HG02759 (cell line): Measurements from ENCODE around the gene RARRES1.

Source experiments
- ATAC-seq: cut with Tn5 transposase; IDR thresholded peaks from one replicate; pipeline ENCODE4 v1.9.1; 2021; ENCODE audit warnings: mild to moderate bottlenecking, moderate library complexity; ENCODE audit not compliant: unreplicated experiment

Gene RARRES1

DNA sequence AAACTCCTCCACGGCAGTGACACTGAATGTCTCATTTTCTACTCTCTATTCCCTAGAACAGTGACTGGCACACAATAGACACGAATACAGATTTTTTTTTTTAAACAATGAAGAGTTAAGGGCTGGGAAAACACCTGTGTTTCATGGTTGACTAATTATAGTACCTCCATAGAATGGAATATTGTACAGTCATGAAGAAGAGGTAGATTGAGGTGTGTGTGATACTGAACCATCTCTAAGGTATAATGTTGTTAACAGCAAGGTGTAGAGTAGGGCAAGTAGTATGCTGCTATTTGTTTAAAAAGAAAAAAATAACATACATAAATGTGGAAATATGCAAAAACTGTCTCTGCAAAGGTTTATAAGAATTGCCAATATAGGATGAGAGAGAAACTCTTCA is 5.2 kb upstream of the RARRES1 start:
- ATAC-seq, result no peak

DNA sequence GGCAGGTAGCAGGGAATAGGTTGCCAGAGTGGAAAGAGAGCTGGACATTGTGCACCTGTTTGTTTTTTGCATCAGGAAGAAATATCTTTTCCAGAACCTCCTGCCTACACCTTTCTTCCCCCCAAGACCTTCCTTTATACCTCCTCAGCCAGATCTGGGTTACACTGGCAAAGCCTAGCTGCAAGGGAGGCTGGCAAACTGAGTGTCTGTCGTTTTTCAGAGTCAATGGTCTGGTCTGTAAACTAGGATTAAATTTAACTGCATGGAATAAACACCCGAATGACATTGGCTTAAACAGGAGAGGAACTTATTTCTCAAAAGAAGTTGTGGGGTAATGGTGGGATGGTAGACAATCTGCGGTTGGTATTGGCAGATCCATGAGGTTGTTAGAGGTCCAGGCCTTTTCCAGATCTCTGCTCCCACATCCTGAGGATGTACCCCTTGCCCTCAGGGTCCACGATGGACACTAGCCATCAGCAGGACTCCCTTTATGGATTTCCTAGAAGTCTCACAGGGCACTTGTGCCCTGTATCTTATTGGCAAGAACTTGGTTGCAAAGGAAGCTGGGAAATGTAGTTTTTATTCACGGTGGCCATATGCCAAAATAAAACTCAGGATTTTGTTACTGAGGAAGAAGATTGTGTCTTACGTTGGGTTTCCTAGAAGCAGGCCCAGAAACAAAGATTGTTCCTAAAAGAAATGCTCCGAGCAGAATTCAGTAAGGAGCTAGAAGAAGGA is 3.2 kb upstream of the RARRES1 start:
- ATAC-seq, result no peak

DNA sequence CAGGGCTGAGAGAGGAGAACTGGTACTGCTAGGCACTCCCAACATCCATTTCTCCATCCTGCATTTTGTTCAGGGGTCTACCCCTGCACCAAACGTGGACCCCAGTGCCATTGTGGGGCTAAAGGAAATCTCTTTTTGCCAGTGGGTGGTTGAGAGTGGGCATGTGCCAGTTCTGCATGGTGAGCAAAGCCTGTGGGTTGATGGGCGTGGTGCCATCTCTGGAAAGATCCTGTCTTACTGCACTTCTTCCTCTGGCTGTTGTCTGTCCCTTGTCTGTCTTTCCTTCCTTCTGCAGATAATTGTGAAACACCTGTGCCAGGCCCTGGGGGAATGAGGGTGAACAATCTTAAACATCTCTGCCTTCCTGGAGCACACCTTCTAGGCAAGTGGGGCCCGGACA is 1.4 kb upstream of the RARRES1 start:
- no peak for ATAC-seq

DNA sequence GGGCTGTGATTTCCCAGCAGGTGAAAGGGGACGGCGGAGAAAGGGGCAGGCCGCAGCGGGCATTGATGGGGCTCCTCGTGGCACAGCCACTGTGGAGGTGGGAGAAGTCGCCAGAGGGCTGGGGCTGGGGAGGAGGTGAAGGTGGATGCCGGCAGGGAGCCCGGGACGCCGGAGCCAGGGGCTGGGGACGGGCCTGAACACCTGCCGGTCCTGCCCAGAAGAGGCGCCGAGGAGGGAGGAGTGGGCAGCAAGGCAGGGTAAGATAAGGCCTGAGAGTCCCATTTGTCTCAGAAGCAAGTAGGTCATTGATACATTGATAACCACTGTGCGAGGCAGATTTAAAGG is 571 bp upstream of the RARRES1 start:
- ATAC-seq, result no peak

DNA sequence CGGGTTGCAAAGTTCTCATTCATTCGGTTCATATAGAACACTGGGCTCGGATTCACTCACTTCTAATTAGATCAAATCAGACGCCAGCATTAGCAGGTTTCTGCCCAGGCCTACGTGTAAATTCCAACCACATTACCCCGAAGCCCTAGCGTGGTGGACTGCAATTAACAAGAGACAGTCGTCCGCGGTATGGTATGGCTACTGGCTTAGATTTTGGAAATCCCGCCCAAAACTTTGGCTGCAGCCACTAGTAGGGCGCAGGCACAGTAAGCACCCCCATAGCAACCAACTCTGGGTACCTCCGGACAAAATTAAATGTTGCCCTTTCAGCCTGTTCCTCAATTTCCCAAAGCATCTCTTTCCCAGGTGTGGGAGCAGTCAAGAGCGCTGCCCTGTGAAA is 771 bp downstream of the RARRES1 start:
- no peak for ATAC-seq

DNA sequence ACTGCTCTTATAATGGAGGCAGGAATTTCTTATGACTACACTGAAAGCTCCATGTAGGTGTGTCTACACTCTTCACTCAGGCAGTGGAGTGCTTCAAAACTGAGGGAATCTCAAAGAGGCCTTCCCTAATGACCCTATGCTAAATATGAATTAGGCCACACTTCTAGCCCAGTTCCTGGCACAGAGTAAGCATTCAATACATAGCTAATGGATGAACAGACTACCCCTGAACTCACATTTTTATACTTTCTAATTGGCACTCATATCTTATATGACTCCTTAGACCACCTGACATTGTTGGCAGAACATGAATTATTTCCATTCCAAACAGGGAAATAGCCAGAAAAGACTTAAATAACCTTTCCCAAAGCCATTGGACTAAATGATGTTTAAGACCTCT is 3.4 kb downstream of the RARRES1 start:
- no peak for ATAC-seq

DNA sequence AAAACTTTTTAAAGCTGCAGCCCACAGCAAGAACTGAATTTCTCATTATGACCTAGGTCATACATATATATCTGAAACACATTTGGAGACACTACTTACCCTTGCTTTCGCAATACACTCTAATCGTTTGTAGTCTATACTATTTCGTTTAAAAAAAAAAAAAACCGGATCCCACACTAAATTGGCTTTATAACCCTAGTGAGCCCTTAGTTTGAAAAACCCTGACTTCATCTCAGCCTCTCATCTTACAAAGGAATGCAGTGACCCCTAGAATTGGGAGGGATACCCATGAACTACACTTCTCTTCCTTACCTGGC is 4.2 kb downstream of the RARRES1 start:
- ATAC-seq, result no peak

DNA sequence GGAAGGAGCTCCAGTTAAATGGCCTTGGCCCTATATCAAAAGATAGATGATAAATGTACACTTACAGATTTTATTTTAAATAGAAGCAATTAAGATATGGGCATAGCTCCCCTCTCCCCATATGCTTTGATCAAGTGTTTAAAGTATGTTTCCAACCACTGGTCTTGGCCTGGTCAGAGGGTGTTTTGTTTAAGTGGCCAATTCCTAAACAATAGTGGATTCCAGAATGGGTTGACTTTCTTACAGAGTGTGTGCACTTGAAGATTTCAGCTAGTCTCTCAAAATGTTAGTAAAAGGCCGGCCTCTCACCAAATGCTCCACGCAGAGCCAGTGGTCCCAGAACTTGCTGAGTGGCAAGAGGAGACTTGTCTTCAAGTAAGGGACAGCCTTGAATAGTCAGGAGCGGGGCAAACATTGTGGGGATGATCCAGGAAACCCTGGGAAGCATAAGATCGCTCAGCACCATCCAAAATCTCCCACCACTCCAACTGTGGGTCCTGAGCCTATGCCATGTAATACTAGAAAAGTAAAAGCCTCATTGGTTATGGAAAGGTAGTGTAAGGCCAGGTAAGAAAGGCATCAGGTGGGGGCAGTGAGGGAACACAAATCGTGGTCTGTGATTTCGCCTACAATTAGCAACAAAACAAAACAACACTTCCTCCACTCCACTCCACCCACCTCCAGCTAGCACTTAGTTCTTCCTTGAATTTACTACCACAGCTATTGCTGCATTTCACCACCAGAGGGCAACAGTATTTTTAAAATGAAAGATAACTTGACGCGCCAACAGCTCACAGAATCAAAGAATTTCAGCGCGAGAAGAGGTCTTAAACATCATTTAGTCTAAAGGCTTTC is 4.8 kb downstream of the RARRES1 start:
- ATAC-seq, result peak; percentile 56

DNA sequence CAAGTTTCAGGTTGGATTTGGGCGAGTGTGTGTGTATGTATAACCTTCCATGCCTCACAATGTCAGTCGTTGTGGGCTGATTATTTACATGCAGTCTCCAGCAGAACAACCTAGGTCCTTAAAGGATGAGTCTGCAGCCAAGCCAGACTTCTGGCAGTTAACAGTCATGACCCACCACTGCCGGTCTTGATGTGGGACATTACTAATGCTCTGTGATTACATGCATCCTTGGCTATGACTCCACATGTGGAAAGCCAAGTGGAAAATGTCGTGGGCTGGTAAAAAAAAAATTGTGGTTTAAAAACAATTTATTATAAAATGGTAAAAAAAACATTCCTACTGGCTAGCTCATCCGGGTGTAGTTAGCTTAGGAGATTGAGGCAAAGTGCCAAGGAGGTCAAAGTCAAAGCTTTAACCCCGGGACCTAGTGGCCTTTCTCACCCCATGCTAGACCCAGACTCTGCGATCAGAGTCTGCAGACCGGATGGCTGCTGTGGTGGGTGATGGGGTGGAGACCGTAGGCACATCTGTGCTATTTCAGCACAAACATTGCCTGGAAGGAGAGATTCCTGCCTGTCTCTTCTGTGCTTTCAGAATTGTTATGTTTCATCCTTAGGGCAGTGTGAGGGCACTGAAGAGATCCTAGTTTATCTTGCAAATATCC is 6.8 kb downstream of the RARRES1 start:
- no peak for ATAC-seq

DNA sequence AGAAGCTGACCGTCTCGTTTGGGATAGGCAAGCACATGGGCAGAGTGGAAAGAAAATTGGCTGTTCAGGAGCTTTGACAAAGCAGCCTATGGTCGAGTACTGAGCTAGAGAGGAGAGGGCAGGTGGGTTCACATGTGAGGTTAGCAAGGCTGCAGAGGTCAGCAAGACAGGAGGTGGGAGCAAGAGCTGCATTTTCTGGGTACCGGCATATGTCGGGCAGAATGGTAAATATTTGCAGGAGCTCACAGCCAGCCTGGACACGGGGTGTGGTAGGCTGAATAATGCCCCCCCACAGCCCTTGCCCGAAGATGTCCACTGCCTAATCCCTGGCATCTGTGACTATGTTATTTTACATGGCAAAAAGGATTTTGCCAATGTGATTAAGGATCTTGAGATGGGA is 8.3 kb downstream of the RARRES1 start:
- ATAC-seq, result no peak

DNA sequence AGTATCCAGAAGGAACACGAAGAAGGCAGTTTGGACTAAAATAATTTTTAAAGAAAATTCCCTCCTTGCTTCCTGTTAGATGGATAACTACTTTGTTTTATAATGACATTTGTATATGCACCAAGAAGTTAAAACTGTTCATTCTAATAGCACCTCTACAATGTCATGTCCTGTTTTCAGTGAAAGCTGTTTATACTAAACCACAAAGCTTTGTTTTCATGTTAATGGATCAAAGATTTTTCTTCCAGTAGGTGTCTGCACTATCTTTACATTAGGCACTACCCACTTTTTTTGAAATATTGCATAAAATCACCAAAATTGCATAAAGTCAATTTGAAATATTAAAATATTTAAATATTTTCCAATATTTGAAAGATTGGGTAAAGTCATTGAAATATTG is 10.1 kb downstream of the RARRES1 start:
- no peak for ATAC-seq

DNA sequence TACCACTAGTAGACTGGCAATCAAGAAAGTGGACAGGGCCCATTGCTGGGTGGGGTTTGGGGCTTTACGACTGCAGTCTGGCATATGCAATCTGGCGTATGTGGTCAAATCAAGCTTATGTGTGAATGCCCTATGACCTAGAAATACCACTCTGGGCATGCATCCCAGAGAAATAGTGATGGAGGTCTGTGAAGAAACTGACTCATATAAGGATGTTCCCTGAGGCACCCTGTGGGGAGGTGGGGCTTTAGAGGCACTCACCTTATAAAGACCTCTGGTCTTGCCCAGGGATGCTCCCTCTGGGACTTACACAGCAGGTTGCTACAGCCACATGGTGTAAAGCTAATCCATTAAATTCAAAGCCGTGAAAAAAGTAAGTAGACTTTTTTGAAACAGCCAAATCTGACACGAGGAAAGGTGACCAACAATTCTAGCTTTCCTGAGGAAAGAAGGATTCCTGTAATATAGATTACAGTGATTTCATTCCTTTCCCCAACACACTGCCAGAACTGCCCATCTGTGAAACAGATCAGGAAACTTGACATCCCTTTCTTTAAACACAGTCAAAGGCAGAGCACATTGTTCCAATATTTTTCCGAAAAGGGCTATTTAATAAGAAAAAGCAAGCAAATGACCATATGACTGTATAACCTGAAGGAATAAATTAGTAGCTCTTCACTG is 13.6 kb downstream of the RARRES1 start:
- ATAC-seq, result no peak

DNA sequence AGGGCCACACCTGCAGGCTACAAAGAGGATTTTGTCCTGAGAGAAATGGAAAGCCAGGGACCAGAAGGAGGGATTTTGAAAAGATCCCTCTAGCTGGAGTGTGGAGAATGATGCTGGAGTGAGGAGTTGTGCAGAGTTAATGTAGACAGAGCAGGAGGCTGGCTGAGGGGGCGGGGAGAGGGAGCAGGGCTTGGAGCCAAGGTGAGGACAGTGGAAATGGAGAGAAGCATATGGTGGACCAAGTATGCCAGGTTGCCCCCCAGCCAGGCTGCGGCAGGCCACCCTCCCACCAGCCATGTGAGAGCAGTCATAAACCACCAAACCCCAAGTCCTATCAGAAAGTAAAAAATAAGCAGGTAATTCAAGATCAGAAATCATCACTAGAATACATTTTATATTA is 14.7 kb downstream of the RARRES1 start:
- ATAC-seq, result no peak

DNA sequence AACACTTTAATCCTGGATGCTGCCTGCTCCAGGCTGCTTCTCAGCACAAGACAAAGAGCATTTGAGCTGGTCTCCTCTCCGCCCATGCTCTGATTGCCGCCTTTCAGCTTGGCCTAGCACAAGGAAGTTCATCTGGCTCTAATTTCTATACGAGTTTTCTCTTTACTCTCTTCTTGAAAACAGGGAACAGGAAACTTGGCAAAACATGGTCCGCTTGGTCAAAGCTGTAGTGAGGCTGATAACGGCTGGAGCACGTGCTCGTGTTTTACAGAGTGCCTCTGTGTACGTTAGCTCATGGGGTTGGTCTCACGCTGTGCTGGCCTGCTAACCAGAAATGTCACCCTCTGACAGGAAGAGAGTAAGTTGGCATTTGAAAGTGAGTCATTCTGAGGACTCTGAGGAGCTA is 19.2 kb downstream of the RARRES1 start:
- no peak for ATAC-seq

DNA sequence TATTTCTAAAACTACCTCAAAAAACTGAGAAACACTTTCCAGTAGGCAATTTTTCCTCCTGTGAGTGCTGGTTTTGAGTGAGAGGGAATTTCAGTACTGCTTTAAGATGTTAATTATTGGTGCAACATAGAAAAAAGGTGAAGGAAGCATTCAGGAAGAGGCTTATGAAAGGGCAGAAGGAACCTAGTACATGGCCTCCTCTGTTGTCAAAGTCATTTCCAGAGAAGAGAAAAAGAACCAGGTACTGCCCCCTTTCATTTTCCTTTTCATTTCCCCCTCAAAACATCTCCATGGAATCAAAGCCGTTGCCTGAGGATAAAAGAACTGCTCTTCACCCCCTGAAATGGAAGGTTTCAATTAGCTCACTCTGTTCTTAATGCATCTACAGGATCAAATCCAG is 19.8 kb downstream of the RARRES1 start:
- ATAC-seq, result no peak

DNA sequence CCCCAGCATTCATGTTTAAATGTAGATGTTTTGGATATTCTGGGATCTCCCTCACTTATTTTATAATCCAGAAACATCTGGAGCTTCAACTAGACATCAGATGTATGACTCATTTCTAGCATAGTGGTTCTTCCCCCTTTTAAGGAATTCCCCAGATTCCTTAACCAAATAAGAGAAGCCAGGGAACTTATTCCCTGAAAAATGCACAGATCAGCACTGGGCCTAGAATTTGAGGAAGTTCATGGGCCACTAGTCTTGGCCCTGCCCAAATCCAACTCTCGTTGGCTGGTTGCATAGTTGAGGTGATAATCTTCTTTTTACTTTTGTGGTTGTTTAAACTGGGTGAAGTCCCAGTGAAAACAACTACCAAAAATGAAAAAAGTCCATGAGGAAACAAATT is 20.4 kb downstream of the RARRES1 start:
- no peak for ATAC-seq

DNA sequence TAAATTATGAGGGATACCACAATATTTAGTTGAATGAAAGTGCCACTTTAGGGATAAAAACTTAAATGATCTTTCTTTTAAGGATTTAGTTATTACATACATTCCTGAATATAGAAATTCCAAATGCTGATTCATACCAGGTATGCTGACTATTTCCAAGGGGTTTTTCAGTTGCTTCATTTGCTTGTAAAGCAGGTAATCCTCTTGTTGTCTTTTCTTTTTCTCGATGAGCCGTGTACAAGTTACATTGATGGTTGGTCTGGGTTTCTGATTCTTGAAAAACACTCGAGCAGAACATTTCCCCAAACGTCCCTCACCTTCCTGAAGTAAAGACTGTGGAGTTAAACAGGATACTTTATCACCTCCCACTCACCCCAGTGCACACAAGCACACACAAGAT is 21.7 kb downstream of the RARRES1 start:
- no peak for ATAC-seq

DNA sequence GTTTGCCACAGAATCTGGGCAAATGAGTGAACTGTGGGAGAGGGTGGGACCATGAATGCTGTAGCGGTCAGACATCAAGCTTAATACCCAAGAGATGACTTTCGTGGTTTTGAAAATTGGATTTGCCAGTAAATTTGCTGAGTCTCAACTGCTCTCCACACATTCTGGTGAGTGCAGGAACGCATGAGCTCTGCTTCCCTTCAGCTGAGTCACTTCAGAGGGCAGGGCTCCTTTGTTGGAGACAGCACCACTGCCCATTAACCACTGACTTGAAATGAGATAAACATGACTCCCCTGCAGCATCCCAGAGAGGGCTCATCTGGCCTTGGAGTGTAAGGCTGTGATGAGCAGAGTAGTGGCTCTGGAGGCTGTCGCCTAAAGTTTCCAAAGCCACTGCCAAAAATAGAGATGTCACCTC is 22.6 kb downstream of the RARRES1 start:
- no peak for ATAC-seq

DNA sequence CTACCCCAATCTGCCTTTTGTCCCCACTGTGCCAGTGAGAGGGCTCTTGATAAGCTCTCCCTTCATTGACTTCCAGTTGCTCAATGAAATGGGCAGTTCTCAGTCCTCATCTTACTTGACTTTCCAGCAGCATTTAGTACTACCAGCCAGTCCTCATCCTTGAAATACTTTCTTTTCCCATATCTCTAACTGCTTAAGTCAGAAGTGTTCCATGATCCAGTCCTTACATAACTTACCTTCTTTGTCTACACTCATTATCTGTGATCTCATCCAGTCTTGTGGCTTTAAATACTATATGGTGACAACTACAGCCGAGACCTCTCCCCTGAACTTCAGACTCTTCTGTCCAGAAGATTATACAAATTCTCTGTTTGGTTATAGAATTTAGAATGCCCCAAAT is 28.7 kb downstream of the RARRES1 start:
- no peak for ATAC-seq

DNA sequence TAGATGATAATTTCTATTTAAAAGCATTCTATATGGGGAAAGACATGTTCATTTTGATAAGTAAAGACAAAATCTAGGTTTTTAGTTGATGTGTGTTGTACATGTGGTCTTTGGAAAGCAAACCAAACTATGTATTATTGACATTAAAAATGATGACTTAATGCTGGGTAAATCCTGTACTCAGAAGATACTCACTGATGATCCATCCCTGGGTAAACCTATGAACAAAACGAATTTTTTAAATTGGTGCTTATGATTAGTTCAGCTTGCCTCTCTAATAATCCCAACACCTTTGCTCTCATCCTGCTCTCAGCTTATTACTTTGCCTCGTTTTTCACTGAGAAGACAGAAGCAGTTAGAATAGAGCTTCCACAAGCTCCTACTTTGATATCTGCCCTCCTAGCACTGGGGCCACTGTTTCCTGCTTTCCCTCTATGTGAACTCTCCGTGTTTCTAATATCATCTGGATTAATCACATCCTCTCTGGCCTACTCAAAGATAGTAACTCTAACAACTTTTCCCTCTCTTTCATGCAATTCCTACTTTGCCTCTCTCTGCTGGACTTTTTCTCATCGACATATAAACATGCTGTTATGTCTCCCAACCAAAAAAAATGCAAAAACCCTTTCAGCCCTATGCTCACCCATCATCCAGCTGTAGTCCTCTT is 29.3 kb downstream of the RARRES1 start:
- no peak for ATAC-seq

DNA sequence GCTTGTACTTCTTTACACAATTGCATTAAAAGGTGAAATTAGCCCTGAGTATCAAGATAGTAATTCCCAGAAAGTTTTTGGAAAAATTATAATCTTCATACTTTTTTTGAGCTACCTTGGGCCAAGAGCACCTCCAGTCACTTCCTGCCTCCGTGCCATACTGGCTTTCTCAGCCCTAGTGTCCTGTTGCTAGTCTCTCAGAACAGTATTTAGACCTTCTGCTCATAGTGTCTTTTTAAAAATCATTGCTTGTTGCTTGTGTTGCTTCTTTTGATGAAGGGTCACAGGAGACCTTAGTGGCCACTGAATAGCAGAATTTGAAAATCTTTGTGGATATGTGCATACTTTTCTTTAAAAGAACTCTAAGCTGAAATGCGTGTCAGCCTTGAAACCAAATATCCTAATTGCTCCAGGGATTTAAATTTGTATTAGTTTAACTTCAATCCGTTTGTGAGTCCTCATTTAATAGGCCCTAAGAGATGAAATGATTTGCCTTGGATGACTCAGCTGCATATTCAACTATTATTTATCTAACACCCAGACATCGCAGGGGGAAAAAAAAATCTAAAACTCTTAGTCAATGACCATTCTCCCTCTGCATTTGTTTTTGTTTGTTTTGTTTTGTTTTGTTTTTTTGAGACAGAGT is 30.7 kb downstream of the RARRES1 start:
- ATAC-seq, result no peak
